OCI-LY1 (cell line): Measurements from ENCODE around the gene P2RY13.

ENCODE experiments used
- H2AFZ ChIP-seq: fragments of 200-600 bp; sonication (generic), shearing (Covaris generic); 2 replicates; pipeline ENCODE4 v1.6.0; 2014; ENCODE audit warnings: antibody characterized with exemption, mild to moderate bottlenecking, low read length
- H3F3A ChIP-seq: fragments of 200-600 bp; sonication (generic), shearing (Covaris generic); 2 replicates; pipeline ENCODE4 v1.6.0; 2014; ENCODE audit warnings: mild to moderate bottlenecking, antibody characterized with exemption, low read length, moderate library complexity; ENCODE audit not compliant: insufficient read depth
- H3K27ac ChIP-seq: fragments of 200-600 bp; sonication (generic); 2 replicates; pipeline ENCODE4 v1.5.1; 2014; ENCODE audit warnings: low read length, mixed run types, mild to moderate bottlenecking, low read depth; ENCODE audit not compliant: poor library complexity, severe bottlenecking
- H3K27me3 ChIP-seq: fragments of 200-600 bp; sonication (generic); 2 replicates; pipeline ENCODE4 v1.6.0; 2014; ENCODE audit warnings: antibody characterized with exemption, mild to moderate bottlenecking, low read length, moderate library complexity; ENCODE audit not compliant: insufficient read depth
- H3K36me3 ChIP-seq: fragments of 200-600 bp; sonication (generic); 2 replicates; pipeline ENCODE4 v1.6.1; 2014; ENCODE audit warnings: mild to moderate bottlenecking, antibody characterized with exemption, low read length, moderate library complexity, mixed read lengths; ENCODE audit not compliant: insufficient read depth
- H3K4me1 ChIP-seq: fragments of 200-600 bp; sonication (generic); 2 replicates; pipeline ENCODE4 v1.5.1; 2014; ENCODE audit warnings: mild to moderate bottlenecking, low read length, moderate library complexity; ENCODE audit not compliant: insufficient read depth, severe bottlenecking
- H3K4me2 ChIP-seq: fragments of 200-600 bp; sonication (generic), shearing (Covaris generic); 2 replicates; pipeline ENCODE4 v1.6.1; 2014; ENCODE audit warnings: low read length
- H3K4me3 ChIP-seq: fragments of 200-600 bp; sonication (generic); 2 replicates; pipeline ENCODE4 v1.5.1; 2014; ENCODE audit warnings: low read length, low read depth, mild to moderate bottlenecking, mixed read lengths; ENCODE audit not compliant: poor library complexity, severe bottlenecking
- H3K79me2 ChIP-seq: fragments of 200-600 bp; shearing (Covaris generic); 2 replicates; pipeline ENCODE4 v1.6.1; 2016; ENCODE audit warnings: mixed run types, low read length, mixed read lengths; ENCODE audit not compliant: insufficient read depth
- H3K9ac ChIP-seq: fragments of 200-600 bp; sonication (generic), shearing (Covaris generic); 2 replicates; pipeline ENCODE4 v1.6.1; 2014; ENCODE audit warnings: mild to moderate bottlenecking, low read length, mixed read lengths
- H3K9me2 ChIP-seq: fragments of 200-600 bp; sonication (generic), shearing (Covaris generic); 2 replicates; pipeline ENCODE4 v1.6.1; 2014; ENCODE audit warnings: low read depth, mild to moderate bottlenecking, low read length, mixed read lengths
- H3K9me3 ChIP-seq: fragments of 200-600 bp; shearing (Covaris generic); 2 replicates; pipeline ENCODE4 v1.6.1; 2014; ENCODE audit warnings: low read length, mixed read lengths
- H4K20me1 ChIP-seq: fragments of 200-600 bp; sonication (generic), shearing (Covaris generic); 2 replicates; pipeline ENCODE4 v1.6.0; 2016; ENCODE audit warnings: mild to moderate bottlenecking, low read length; ENCODE audit not compliant: insufficient read depth
- EZH2 ChIP-seq: fragments of 200-600 bp; sonication (generic), shearing (Covaris generic); IDR thresholded peaks from 2 replicates; pipeline ENCODE4 v1.8.0; 2017; ENCODE audit warnings: borderline replicate concordance, mixed run types, mild to moderate bottlenecking, antibody characterized with exemption, low read length, moderate library complexity, mixed read lengths
- TF ChIP-seq, protein P1 (sequence below): fragments of 200-600 bp; sonication (generic), shearing (Covaris generic); IDR thresholded peaks from 2 replicates; pipeline ENCODE4 v1.5.1; 2017; ENCODE audit warnings: mild to moderate bottlenecking, antibody characterized with exemption, low read length, moderate library complexity, mixed read lengths

P2RY13 gene

DNA sequence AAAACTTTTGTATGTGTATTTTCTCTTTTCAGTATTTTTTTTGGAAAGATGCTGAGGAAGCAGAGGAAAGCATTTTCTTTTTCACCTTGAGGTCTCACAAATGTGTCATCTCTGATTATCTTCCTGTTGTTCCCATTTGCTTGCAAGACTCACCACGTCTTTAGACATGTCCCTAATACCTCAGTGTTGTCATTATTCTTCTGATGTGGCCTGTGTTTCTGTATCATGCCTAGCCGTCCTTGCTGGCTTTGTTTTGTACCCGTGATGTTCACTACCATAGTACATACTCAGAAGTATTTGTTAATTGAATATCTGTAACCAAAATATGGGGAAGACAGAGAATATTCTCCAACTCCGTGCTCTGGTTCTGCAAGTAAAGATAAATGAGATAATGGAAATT lies 46.0 kb downstream of the P2RY13 start:
- H3K4me2 ChIP-seq = no peak overlapping the region
- no peaks in the 10 kb centered on the region for H4K20me1 ChIP-seq
- H3K36me3 ChIP-seq = no peaks in the 10 kb centered on the region
- TF ChIP-seq EZH2 = no peak
- TF ChIP-seq, protein P1, sequence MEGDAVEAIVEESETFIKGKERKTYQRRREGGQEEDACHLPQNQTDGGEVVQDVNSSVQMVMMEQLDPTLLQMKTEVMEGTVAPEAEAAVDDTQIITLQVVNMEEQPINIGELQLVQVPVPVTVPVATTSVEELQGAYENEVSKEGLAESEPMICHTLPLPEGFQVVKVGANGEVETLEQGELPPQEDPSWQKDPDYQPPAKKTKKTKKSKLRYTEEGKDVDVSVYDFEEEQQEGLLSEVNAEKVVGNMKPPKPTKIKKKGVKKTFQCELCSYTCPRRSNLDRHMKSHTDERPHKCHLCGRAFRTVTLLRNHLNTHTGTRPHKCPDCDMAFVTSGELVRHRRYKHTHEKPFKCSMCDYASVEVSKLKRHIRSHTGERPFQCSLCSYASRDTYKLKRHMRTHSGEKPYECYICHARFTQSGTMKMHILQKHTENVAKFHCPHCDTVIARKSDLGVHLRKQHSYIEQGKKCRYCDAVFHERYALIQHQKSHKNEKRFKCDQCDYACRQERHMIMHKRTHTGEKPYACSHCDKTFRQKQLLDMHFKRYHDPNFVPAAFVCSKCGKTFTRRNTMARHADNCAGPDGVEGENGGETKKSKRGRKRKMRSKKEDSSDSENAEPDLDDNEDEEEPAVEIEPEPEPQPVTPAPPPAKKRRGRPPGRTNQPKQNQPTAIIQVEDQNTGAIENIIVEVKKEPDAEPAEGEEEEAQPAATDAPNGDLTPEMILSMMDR = no peak
- peaks cover 11% of the 10 kb centered on the region for H3K4me1 ChIP-seq
- H2AFZ ChIP-seq = no peak overlapping the region
- no peak overlapping the region for H3K27ac ChIP-seq
- no peaks in the 10 kb centered on the region for H3F3A ChIP-seq
- H3K4me3 ChIP-seq = no peak overlapping the region
- no peak overlapping the region for H3K9ac ChIP-seq
- H3K79me2 ChIP-seq = no peaks in the 10 kb centered on the region
- no peaks in the 10 kb centered on the region for H3K9me3 ChIP-seq
- H3K27me3 ChIP-seq = no peaks in the 10 kb centered on the region
- H3K9me2 ChIP-seq = no peaks in the 10 kb centered on the region

DNA sequence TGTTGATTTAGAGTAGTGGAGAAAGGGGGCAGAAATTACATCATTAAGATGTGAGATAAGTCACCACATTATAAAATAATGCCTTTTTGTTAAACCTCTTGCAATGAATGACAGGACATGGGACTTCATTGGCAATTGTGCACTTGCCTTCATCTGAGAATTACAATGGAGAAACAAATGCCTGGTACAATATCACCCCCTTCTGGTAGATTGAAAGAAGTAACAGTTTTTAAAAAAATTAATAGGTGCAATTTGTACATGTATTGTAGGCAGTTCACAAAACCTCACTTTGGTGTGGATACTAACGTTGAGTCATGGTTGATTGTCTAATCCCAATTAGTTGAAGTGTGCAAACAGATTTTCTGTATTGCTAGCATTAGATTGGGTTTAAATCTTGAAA lies 46.4 kb downstream of the P2RY13 start:
- no peaks in the 10 kb centered on the region for H3K36me3 ChIP-seq
- no peaks in the 10 kb centered on the region for H3K79me2 ChIP-seq
- no peak overlapping the region for H3K9ac ChIP-seq
- no peaks in the 10 kb centered on the region for H3F3A ChIP-seq
- TF ChIP-seq, protein P1 = peak; percentile 86
- TF ChIP-seq EZH2 = no peak
- no peaks in the 10 kb centered on the region for H3K9me2 ChIP-seq
- no peaks in the 10 kb centered on the region for H3K9me3 ChIP-seq
- no peaks in the 10 kb centered on the region for H3K27me3 ChIP-seq
- no peak overlapping the region for H3K4me3 ChIP-seq
- H3K4me1 ChIP-seq = peaks cover 15% of the 10 kb centered on the region
- no peaks in the 10 kb centered on the region for H4K20me1 ChIP-seq
- no peak overlapping the region for H3K27ac ChIP-seq
- H3K4me2 ChIP-seq = no peak overlapping the region
- no peak overlapping the region for H2AFZ ChIP-seq

DNA sequence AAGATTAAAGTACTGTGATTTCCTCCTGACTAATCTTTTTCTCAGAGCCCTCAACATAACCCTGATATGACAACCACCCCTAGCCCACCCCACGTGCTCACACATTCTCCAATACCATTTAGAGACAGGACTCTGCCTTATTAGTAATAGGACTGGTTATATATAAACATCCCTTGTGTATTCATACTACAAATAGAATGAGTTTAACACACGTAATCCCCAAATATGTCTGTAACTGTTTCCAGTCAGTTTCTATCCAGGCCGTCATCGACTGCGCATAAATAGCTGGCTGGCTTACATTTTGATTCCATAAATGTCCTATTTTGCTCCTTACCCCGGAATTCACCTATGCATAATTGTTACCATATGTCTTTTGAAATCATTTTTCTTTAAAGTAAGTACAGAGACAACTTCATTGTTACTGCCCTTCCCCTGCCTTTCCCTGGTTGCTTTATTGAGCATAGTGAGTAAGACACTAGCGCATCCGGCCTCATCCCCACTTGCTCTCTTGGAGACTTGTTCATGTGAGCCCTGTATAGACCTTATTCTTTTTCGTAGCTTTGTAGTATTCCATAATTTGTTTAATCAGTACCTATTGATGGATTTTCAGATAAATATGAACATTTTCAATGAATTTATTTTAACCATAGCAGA lies 47.6 kb downstream of the P2RY13 start:
- Histone ChIP-seq H3K27ac (no peak overlapping the region), H2AFZ (no peak overlapping the region), H3K4me2 (no peak overlapping the region), H3K27me3 (no peaks in the 10 kb centered on the region), H3F3A (no peaks in the 10 kb centered on the region), H3K79me2 (no peaks in the 10 kb centered on the region), H3K36me3 (no peaks in the 10 kb centered on the region), H3K9ac (no peak overlapping the region), H3K9me2 (no peaks in the 10 kb centered on the region), H3K9me3 (no peaks in the 10 kb centered on the region), H4K20me1 (no peaks in the 10 kb centered on the region), H3K4me1 (peaks cover 27% of the 10 kb centered on the region), H3K4me3 (no peak overlapping the region)
- no peak for TF ChIP-seq EZH2
- TF ChIP-seq, protein P1 = no peak
